MCF 10A (cell line): ENCODE data around the gene ST6GAL1. TPM values are rescaled to one million over a fixed set of nuclear protein-coding genes. Genes with fewer than 3 reads are reported as not detected.
"Not testable (repeated sequence)": the region's sequence is repeated elsewhere in the genome, so short reads cannot be mapped to it uniquely, and the experiment has no call there.

Experiments
- BruUV-seq: library from RNA; stranded (reverse); fragments of 400-500 nt; replicated peaks from 2 replicates; lab custom pipeline; 2021; lab: Mats Ljungman, UMichigan
- CTCF ChIA-PET: fragments of 300-600 bp; sonication (Branson Sonifier 250); formaldehyde crosslinking; extraction: SDS; loops from one replicate; lab custom pipeline; 2021; ENCODE audit warnings: antibody characterized with exemption, inconsistent platforms; lab: Yijun Ruan, JAX
- POLR2A ChIA-PET: fragments of 300-600, 350-650 bp; sonication (Branson Sonifier 250); formaldehyde crosslinking; extraction: SDS; loops from one replicate; lab custom pipeline; 2020; ENCODE audit warnings: antibody characterized with exemption, inconsistent platforms; lab: Yijun Ruan, JAX
- DNase-seq: peaks from one replicate; pipeline ENCODE4 v3.0.0-alpha.2; 2018; ENCODE audit not compliant: unreplicated experiment
- H3K27ac Mint-ChIP-seq: one replicate; pipeline ENCODE4 v1.8.0; 2022; ENCODE audit warnings: mild to moderate bottlenecking, low read depth, mixed read lengths; ENCODE audit not compliant: unreplicated experiment
- H3K27me3 Mint-ChIP-seq: one replicate; pipeline ENCODE4 v1.8.0; 2022; ENCODE audit warnings: mixed read lengths; ENCODE audit not compliant: insufficient read depth, unreplicated experiment
- H3K36me3 Mint-ChIP-seq: one replicate; pipeline ENCODE4 v1.8.0; 2022; ENCODE audit warnings: mild to moderate bottlenecking, moderate library complexity, mixed read lengths; ENCODE audit not compliant: insufficient read depth, unreplicated experiment
- H3K4me1 Mint-ChIP-seq: one replicate; pipeline ENCODE4 v1.8.0; 2022; ENCODE audit warnings: mixed read lengths; ENCODE audit not compliant: insufficient read depth, unreplicated experiment
- H3K4me3 Mint-ChIP-seq: one replicate; pipeline ENCODE4 v1.8.0; 2022; ENCODE audit warnings: mild to moderate bottlenecking, moderate library complexity, mixed read lengths; ENCODE audit not compliant: unreplicated experiment
- H3K9me3 Mint-ChIP-seq: one replicate; pipeline ENCODE4 v1.8.0; 2022; ENCODE audit warnings: mixed read lengths; ENCODE audit not compliant: unreplicated experiment
- CTCF ChIP-seq: fragments of 200-600 bp; IDR thresholded peaks from one replicate; pipeline ENCODE4 v1.8.0; 2022; ENCODE audit warnings: antibody characterized with exemption, mild to moderate bottlenecking; ENCODE audit not compliant: unreplicated experiment
- intact Hi-C: fragments of 100-400 bp; cut with micrococcal nuclease; formaldehyde crosslinking; loops from 2 replicates; pipeline ENCODE4 v1.14.1; 2022
- total RNA-seq: library from RNA; stranded (reverse); gene quantifications from 2 replicates; pipeline ENCODE4 v1.2.3, GENCODE V29; 2022

ST6GAL1 gene
- total RNA-seq, 1 experiment from 2014 or later: 18.8 TPM

GRCh38 chr3:186890911-186891310 lies 39.4 kb upstream of the ST6GAL1 start:
- POLR2A ChIA-PET: no interaction called here
- CTCF ChIA-PET: interaction anchor here (0.7 kb wide), 1 partner anchor 526 kb away, joined by 3 read pairs; no protein-coding TSS in a partner anchor
- Mint-ChIP-seq H3K27me3 (peaks cover 12% of the 10 kb centered on the region), H3K36me3 (no peaks in the 10 kb centered on the region), H3K27ac (no peak overlapping the region), H3K9me3 (peaks cover 8% of the 10 kb centered on the region), H3K4me1 (no peaks in the 10 kb centered on the region), H3K4me3 (no peak overlapping the region)
- BruUV-seq: no TSS peak
- no peak for TF ChIP-seq CTCF
- intact Hi-C loops: no loop called here
- no peak for DNase-seq

- H3K36me3 Mint-ChIP-seq, H3K4me1 Mint-ChIP-seq, H3K4me3 Mint-ChIP-seq, CTCF ChIA-PET, H3K9me3 Mint-ChIP-seq, BruUV-seq, POLR2A ChIA-PET, H3K27ac Mint-ChIP-seq, DNase-seq, intact Hi-C loops: not testable (repeated sequence)
- peaks cover 12% of the 10 kb centered on the region for H3K27me3 Mint-ChIP-seq
These were observed 37.3 kb upstream of the ST6GAL1 start for GRCh38 chr3:186893071-186893470.

DNA sequence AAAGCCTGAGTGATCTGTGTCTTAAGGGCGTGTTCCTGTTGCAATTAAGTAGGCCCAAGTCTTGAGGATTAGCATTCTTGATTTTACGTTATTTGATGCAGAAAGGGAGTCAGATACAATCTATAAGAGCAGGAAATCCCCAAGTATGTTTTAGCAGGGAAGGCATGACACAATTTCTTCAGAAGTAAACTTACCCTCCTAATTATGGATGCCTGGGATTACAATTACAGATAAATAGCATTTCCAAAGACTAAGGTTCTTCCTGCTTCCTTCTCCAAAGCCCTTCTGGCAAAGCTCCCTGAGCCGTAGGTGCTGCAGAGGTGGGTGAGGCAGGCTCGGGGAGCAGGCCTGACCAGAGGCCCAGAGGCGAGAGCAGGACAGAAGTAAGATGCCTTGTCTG lies 34.9 kb upstream of the ST6GAL1 start:
- POLR2A ChIA-PET: interaction anchor here (0.7 kb wide), 1 partner anchor 146 kb away, joined by 3 read pairs; no protein-coding TSS in a partner anchor
- BruUV-seq: no TSS peak
- H3K27me3 Mint-ChIP-seq: no peaks in the 10 kb centered on the region
- CTCF ChIA-PET: no interaction called here
- intact Hi-C loops: no loop called here
- TF ChIP-seq CTCF: no peak
- DNase-seq: no peak
- no peaks in the 10 kb centered on the region for H3K36me3 Mint-ChIP-seq
- H3K9me3 Mint-ChIP-seq: no peaks in the 10 kb centered on the region
- peaks cover under 1% of the 10 kb centered on the region for H3K4me1 Mint-ChIP-seq
- no peak overlapping the region for H3K4me3 Mint-ChIP-seq
- H3K27ac Mint-ChIP-seq: no peak overlapping the region

DNA sequence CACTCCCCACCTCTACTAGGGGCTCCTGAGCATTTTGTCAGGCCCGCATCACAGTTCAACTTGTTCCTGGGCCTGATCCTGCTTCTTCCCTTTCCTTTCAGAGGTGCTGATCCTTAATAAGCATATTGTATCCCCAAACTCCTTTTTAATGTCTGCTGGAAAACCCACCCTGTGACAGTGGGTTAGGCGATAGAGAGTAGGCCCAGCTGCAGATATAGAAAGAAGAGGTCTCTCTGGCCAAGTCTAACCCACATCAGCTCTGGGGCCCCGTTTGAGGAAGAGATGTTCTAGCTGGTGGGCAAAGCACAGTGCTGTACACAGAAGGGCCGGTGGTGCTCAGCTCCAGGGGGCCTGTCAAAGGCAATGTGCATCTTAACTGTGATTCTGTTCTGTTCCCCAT lies 34.3 kb upstream of the ST6GAL1 start:
- H3K9me3 Mint-ChIP-seq: no peaks in the 10 kb centered on the region
- intact Hi-C loops: no loop called here
- DNase-seq: no peak
- BruUV-seq: no TSS peak
- ChIA-PET POLR2A (no interaction called here), CTCF (no interaction called here)
- H3K4me3 Mint-ChIP-seq: no peak overlapping the region
- no peaks in the 10 kb centered on the region for H3K36me3 Mint-ChIP-seq
- TF ChIP-seq CTCF: no peak
- peaks cover 6% of the 10 kb centered on the region for H3K4me1 Mint-ChIP-seq
- H3K27ac Mint-ChIP-seq: no peak overlapping the region
- H3K27me3 Mint-ChIP-seq: no peaks in the 10 kb centered on the region

DNA sequence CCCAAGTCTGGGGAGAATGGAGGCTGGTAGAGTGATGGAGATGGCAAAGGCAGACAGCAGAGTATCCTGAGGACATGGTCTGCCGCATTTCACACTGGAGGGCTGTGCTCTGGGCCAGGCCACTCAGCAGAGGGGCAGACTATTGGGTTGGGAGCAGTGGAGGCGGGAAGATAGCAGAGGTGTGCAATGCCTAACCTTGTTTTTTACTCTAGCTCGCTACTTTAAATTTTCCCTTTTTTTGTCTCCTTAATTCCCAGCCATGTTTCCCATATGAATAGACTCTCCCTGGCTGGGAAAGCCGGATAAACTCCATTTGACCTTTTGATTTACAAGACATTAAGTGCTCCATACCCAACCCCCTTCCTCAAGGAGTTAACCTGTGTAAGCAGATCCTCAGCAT lies 33.5 kb upstream of the ST6GAL1 start:
- Mint-ChIP-seq H3K9me3 (no peaks in the 10 kb centered on the region), H3K4me1 (peaks cover 9% of the 10 kb centered on the region), H3K4me3 (no peak overlapping the region), H3K27me3 (no peaks in the 10 kb centered on the region), H3K27ac (no peak overlapping the region), H3K36me3 (no peaks in the 10 kb centered on the region)
- TF ChIP-seq CTCF: no peak
- DNase-seq: no peak
- no TSS peak for BruUV-seq
- ChIA-PET POLR2A (no interaction called here), CTCF (no interaction called here)
- intact Hi-C loops: no loop called here
